Subcutaneous abdominal adipose tissue (tissue), 5 donors: ENCODE results near the gene KRT35.

Source experiments
- H3K27ac ChIP-seq: one replicate; pipeline ENCODE4 v1.7.0; 2013; ENCODE audit warnings: low read depth, mild to moderate bottlenecking, inconsistent platforms, low read length, moderate library complexity
- H3K27me3 ChIP-seq, 5 donors: one replicate each; pipeline ENCODE4 v1.7.0; 2013; ENCODE audit warnings: low read length in 5 of 5, inconsistent platforms in 1 of 5; ENCODE audit not compliant: control insufficient read depth in 5 of 5, insufficient read depth in 4 of 5
- H3K36me3 ChIP-seq, 5 donors: one replicate each; pipeline ENCODE4 v1.7.0; 2013; ENCODE audit warnings: low read length in 5 of 5; ENCODE audit not compliant: control insufficient read depth in 5 of 5, insufficient read depth in 5 of 5
- H3K4me1 ChIP-seq, 5 donors: one replicate each; pipeline ENCODE4 v1.7.0; 2013; ENCODE audit warnings: low read length in 5 of 5, mild to moderate bottlenecking in 3 of 5, moderate library complexity in 1 of 5; ENCODE audit not compliant: control insufficient read depth in 5 of 5, insufficient read depth in 5 of 5
- H3K4me3 ChIP-seq, 5 donors: one replicate each; pipeline ENCODE4 v1.7.0; 2013; ENCODE audit warnings: low read length in 5 of 5, low read depth in 1 of 5
- H3K9ac ChIP-seq, 5 donors: one replicate each; pipeline ENCODE4 v1.7.0; 2013; ENCODE audit warnings: low read length in 5 of 5, mild to moderate bottlenecking in 4 of 5, moderate library complexity in 3 of 5
- H3K9me3 ChIP-seq, 5 donors: one replicate each; pipeline ENCODE4 v1.7.0; 2013; ENCODE audit warnings: low read length in 5 of 5; ENCODE audit not compliant: control insufficient read depth in 5 of 5
- donor health status: healthy.
- donor health status: healthy.
- donor health status: healthy.
- donor health status: healthy.
- donor health status: healthy.

The KRT35 gene

DNA sequence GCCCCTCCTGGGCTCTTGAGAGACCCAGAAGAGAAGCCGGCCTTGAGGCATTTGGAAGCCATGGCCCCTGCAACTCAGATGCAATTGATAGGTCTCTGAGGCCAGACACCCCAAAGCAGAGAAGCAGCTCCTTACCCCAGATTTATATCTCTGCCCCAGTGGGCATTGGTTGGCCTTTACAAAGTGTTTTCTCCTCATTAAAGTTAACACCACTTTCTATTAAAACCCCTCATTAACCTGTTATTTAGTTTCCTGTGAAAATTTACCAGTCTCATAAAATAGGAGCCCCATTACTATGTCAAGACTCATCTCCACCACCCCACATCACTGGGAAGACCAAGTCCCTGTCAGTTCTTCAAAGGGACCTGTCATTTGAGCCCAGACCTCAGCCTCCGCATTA lies at the start of gene KRT35:
Gene KRT35 (minus strand): TSS at position 116 of the 400 bp plus-strand sequence. CDS start 54 bp downstream, at position 62.
- Histone ChIP-seq H3K9ac (no peak within 1 kb of the TSS), H3K4me3 (no peak within 1 kb of the TSS), H3K4me1 (no peaks in the 10 kb centered on the region), H3K27ac (no peak within 1 kb of the TSS), H3K9me3 (no peaks in the 10 kb centered on the region), H3K27me3 (peaks cover 0 to 3% (median 0%) of the 10 kb centered on the region in 5 donors), H3K36me3 (no peaks in the 10 kb centered on the region)

DNA sequence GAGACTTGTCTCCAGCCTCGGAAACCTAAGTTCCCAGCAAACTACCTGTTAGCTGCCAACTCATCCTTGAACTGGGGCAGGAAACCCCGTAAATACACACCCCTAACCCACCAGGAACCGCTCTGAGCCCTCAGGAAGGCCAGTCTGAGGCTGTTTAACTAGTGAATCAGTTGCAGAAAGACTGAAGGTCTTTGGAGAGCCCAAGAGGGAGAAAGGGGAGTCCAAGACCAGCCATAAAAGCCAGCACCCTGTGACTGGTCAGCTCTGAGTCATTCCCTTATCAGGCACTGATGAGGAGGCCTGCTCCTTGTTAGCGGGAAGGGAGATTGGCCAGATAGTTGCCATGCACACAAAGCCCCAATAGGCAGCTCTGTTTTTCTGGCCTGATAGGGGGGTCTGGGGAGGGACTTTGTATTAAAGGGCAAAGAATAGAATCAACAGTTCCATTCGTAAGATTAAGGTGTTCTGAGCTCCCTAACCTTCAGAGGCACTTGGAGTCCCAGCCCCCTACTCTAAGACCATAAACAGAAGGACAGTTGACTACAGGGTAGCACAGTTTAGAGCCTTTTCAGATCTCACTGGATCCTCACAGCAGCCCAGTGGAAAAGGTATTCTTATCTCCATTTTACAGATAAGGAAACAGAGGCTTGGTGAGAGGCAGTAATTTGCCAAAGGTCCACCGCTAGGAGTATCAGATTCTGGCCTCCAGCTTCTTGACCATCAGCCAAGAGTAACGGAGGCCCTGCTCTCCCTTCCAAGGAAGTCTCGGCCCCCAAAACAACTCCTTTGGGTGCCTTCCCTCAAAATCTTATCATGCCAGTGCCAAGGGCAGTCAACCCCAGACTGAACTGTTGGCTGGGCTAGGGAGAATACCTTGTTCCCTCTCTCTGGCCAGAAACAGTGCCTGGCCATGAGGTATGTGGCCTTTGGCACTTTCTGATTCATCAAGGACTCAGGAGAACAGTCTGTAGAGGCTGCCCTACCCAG lies 49.4 kb upstream of the KRT35 start:
- H3K4me3 ChIP-seq = no peak overlapping the region
- H3K9me3 ChIP-seq = no peaks in the 10 kb centered on the region
- H3K27ac ChIP-seq = no peak overlapping the region
- H3K4me1 ChIP-seq = peaks cover 0 to 14% (median 12%) of the 10 kb centered on the region in 5 donors
- H3K9ac ChIP-seq = no peak overlapping the region
- no peaks in the 10 kb centered on the region for H3K36me3 ChIP-seq
- peaks cover 37 to 55% (median 50%) of the 10 kb centered on the region in 5 donors for H3K27me3 ChIP-seq

DNA sequence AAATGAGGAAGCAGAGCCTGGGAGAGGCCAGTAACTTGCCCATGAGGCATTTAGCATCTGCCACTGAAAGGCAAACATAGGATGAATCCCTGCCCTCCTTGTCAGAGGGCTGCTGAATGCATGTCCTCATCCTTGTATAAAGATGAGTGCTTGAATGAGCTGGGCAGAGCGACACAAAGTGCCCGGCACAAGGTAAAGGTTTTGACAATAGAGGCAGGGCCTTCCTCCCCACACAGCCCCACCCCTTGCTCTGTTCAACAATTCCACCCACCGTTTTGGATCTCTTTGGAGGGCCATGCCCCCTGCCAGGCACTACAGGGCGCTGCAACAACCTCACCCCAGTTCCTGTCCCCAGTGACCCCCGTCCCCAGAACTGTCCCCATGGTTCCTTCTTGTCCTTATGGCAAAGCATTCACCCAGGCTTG lies 48.6 kb upstream of the KRT35 start:
- no peaks in the 10 kb centered on the region for H3K9me3 ChIP-seq
- peaks cover 0 to 14% (median 12%) of the 10 kb centered on the region in 5 donors for H3K4me1 ChIP-seq
- no peaks in the 10 kb centered on the region for H3K36me3 ChIP-seq
- H3K9ac ChIP-seq = no peak overlapping the region
- no peak overlapping the region for H3K4me3 ChIP-seq
- H3K27me3 ChIP-seq = peaks cover 35 to 55% (median 47%) of the 10 kb centered on the region in 5 donors
- no peak overlapping the region for H3K27ac ChIP-seq

DNA sequence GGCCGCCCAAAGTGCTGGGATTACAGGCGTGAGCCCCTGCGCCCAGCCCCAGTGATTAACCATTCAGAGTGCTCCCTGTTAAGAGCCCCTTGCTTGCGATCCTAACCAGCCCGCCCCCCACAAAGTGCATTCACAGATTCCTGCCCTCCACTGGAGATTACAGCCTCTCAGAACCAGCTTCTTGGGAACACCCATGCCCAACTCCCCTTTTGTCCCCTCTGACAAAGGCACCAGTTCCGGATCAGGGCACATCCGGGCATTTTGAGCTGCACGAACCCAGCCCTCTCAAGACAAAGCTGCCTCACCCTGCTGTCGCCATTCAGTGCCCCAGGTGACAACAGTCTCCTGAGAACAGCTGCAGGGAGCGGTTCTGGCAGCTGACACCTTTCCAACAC lies 48.0 kb upstream of the KRT35 start:
- H3K4me1 ChIP-seq = peaks cover 0 to 14% (median 12%) of the 10 kb centered on the region in 5 donors
- no peaks in the 10 kb centered on the region for H3K9me3 ChIP-seq
- H3K27me3 ChIP-seq = peaks cover 35 to 55% (median 47%) of the 10 kb centered on the region in 5 donors
- no peak overlapping the region for H3K9ac ChIP-seq
- H3K36me3 ChIP-seq = no peaks in the 10 kb centered on the region
- H3K4me3 ChIP-seq = no peak overlapping the region
- H3K27ac ChIP-seq = no peak overlapping the region

DNA sequence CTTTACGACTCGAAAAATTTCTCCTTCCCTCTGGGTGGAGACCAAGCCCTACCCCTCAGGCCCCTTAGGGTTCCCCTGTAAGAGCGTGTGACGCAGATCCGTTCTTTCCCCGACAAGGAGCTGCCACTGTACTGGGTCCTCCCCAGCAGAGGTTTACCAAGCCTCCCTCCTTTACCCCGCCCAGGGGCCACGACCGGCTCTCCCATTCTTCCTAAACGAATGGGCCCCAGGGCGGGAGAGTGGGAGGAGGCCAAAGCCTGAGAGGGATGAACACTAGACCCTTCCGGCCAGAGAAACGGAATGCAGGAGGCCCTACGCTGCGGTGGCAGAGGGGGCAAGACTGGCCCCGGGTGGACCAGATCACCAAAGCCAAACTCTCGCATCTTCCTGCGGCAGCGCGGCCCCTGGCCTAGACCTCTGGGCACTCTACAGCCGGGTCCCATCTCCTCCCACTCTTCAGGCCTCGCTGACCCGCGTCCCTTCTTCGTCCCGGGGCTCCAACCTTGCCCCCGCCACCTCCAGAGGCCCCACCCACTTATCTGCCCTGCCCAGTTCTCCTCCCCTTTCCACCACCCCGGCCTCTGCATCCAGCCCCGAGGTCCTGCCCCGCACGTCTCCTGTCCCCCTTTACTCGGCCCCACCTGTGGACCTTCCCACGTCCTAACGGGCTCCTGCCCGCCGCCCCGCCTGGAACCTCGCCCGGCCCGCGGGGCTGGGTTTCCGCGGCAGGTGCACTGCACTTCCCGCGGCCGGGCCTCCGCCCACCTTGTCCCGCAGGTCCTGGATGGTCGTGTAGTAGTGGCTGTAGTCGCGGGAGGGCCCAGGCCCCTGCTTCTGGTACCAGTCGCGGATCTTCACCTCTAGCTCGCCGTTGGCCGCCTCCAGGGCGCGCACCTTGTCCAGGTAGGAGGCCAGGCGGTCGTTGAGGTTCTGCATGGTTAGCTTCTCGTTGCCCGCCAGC lies 46.4 kb upstream of the KRT35 start:
- H3K27ac ChIP-seq = no peak overlapping the region
- peak overlapping the region in 2 of 5 donors; percentile 28 to 38 for H3K4me3 ChIP-seq
- peaks cover 35 to 54% (median 47%) of the 10 kb centered on the region in 5 donors for H3K27me3 ChIP-seq
- H3K36me3 ChIP-seq = no peaks in the 10 kb centered on the region
- peaks cover 0 to 14% (median 12%) of the 10 kb centered on the region in 5 donors for H3K4me1 ChIP-seq
- no peak overlapping the region for H3K9ac ChIP-seq
- no peaks in the 10 kb centered on the region for H3K9me3 ChIP-seq

DNA sequence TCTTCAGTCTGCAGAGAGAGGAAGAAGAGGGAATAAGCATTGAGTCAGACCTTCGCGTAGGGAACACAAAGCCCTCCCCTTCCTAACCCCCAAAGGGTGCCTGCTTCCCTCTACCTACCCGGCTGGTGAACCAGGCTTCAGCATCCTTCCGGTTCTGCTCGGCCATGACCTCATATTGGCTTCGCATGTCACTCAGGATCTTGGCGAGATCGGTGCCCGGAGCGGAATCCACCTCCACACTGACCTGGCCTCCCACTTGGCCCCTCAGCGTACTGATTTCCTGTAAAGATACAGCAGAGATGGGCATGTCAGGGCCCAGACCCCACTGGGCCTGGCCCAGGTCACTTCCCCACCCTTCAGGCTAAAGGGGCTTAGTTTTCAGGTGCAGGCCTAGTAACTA lies 43.3 kb upstream of the KRT35 start:
- H3K27me3 ChIP-seq = peaks cover 29 to 50% (median 33%) of the 10 kb centered on the region in 5 donors

DNA sequence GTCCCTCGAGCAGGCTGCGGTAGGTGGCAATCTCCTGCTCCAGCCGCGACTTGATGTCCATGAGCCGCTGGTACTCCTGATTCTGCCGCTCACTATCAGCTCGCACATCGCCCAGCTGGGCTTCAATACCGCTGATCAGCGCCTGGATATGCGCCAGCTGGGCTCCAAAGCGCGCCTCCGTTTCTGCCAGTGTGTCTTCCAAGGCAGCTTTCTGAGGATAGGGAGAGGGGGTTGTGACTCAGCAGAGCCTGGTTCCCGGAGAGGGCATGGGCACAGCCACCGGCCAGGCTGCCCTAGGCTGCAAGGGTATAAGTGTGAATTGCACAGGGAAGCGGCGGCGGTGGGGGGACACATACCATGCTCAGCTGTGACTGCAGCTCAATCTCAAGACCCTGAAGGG lies 42.8 kb upstream of the KRT35 start:
- H3K4me3 ChIP-seq = no peak overlapping the region
- H3K9me3 ChIP-seq = no peaks in the 10 kb centered on the region
- peaks cover 24 to 47% (median 28%) of the 10 kb centered on the region in 5 donors for H3K27me3 ChIP-seq
- peaks cover 0 to 14% (median 12%) of the 10 kb centered on the region in 5 donors for H3K4me1 ChIP-seq
- no peak overlapping the region for H3K9ac ChIP-seq
- no peak overlapping the region for H3K27ac ChIP-seq
- no peaks in the 10 kb centered on the region for H3K36me3 ChIP-seq

More for the DNA sequence above, 43.3 kb upstream of the KRT35 start:
- H3K4me1 ChIP-seq = peaks cover 0 to 14% (median 12%) of the 10 kb centered on the region in 5 donors
- H3K4me3 ChIP-seq = no peak overlapping the region
- H3K27ac ChIP-seq = no peak overlapping the region
- H3K36me3 ChIP-seq = no peaks in the 10 kb centered on the region
- no peaks in the 10 kb centered on the region for H3K9me3 ChIP-seq
- no peak overlapping the region for H3K9ac ChIP-seq

DNA sequence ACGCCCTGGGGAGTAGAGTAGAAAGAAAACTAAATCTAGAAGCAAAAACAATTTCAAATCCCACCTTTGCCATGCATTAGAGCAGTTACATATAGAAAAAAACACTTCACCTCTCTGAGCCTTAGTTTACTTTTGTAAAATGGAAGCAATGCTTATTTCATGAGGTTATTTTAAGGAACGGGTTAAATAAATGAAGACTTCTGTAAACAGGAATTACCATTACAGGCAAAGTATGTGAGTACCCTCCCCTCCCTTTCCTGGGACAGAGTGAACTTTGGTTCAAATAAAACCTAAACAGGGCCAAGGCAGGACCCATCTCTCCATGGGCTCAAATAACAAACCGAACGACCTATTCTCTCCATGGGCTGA lies 42.3 kb upstream of the KRT35 start:
- Histone ChIP-seq H3K36me3 (no peaks in the 10 kb centered on the region), H3K27ac (no peak overlapping the region), H3K27me3 (peaks cover 19 to 43% (median 24%) of the 10 kb centered on the region in 5 donors), H3K9me3 (no peaks in the 10 kb centered on the region), H3K4me3 (no peak overlapping the region), H3K9ac (no peak overlapping the region), H3K4me1 (peaks cover 0 to 11% (median 9%) of the 10 kb centered on the region in 5 donors)

DNA sequence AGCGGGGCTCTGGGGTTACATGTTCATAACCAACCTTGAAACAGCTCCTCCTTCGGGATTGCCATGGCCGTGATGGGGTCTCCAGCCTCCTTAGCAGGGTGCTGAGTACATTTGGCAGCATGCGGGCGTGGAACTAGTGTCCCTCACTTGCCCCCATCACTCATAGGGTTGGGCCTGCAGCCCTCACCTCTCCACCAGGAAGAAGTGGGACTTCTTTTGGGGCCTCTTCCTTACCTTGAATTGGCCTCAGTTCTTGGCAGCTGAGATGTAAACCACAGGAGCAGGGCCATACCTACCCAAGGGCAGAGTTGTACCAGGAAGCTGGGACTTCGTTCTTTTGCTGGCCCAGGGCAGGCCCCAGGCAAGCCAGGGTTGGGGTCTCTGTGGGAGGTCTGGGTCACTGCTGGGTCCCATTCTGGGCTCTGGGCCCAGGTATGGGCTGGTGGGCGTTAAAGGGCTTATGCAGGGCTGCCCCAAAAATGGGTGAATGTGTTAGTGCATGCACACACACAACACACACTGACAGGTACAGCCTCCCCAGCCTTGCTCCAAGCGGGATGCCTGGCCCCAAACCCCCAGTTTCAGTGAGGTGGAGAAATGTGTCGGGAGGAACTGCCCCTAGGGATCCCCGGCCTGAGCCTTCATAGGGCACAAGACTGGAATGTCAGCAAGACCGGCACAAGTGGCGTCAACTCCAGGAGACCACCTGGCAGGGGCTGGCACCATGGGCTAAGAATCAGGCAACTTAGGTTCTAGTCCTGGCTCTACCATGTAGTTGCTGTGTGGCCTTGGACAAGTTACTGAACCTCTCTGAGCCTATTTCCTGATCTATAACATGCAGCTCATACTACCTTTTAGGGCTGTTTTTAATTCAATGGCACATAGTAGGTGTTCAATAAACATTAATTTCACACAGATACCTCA lies 41.6 kb upstream of the KRT35 start:
- H3K36me3 ChIP-seq = no peaks in the 10 kb centered on the region
- H3K27me3 ChIP-seq = peaks cover 13 to 36% (median 19%) of the 10 kb centered on the region in 5 donors
- no peak overlapping the region for H3K9ac ChIP-seq
- H3K9me3 ChIP-seq = no peaks in the 10 kb centered on the region
- H3K4me1 ChIP-seq = peaks cover 0 to 4% (median 3%) of the 10 kb centered on the region in 5 donors
- no peak overlapping the region for H3K4me3 ChIP-seq
- no peak overlapping the region for H3K27ac ChIP-seq
